Natural killer cell (primary cell): ENCODE data around the gene RREB1. TPM values are rescaled to one million over a fixed set of nuclear protein-coding genes. Genes with fewer than 3 reads are reported as not detected.

Experiments used
- ATAC-seq, 3 donors: fragments of 150-1000 bp in 2 of 3; fragments of 200-7000 bp in 1 of 3; cut with Tn5 transposase; 1 replicate in 1 of 3; 2 replicates in 2 of 3; pipeline ENCODE4 v1.10.0; 2021; ENCODE audit warnings: mild to moderate bottlenecking in 2 of 3, moderate library complexity in 2 of 3
- DNase-seq, 2 donors: peaks; one replicate each; pipeline versions ENCODE4 v3.0.0 to v3.0.0-alpha.2; 2013 to 2021; ENCODE audit warnings: mixed read lengths in 1 of 2
- H3K27ac ChIP-seq: one replicate; pipeline ENCODE4 v1.5.1; 2013; ENCODE audit warnings: mild to moderate bottlenecking, low read length
- H3K27me3 ChIP-seq: one replicate; pipeline ENCODE4 v1.6.1; 2013; ENCODE audit warnings: low read length; ENCODE audit not compliant: control insufficient read depth, insufficient read depth
- H3K36me3 ChIP-seq: one replicate; pipeline ENCODE4 v1.6.1; 2013; ENCODE audit warnings: low read length; ENCODE audit not compliant: control insufficient read depth, insufficient read depth
- H3K4me1 ChIP-seq: one replicate; pipeline ENCODE4 v1.6.1; 2013; ENCODE audit warnings: low read length; ENCODE audit not compliant: control insufficient read depth, insufficient read depth
- H3K4me3 ChIP-seq: one replicate; pipeline ENCODE4 v1.5.1; 2013; ENCODE audit warnings: low read length
- H3K9me3 ChIP-seq: one replicate; pipeline ENCODE4 v1.6.1; 2013; ENCODE audit warnings: low read length; ENCODE audit not compliant: control insufficient read depth, insufficient read depth
- H3K27ac Mint-ChIP-seq, 2 donors: one replicate each; pipeline ENCODE4 v1.8.0; 2022; ENCODE audit warnings: mild to moderate bottlenecking in 2 of 2, mixed read lengths in 2 of 2, moderate library complexity in 1 of 2
- H3K27me3 Mint-ChIP-seq, 2 donors: one replicate each; pipeline ENCODE4 v1.8.0; 2022; ENCODE audit warnings: low read depth in 2 of 2, mixed read lengths in 2 of 2
- H3K36me3 Mint-ChIP-seq: one replicate; pipeline ENCODE4 v1.8.0; 2022; ENCODE audit warnings: mixed read lengths
- H3K4me1 Mint-ChIP-seq, 2 donors: one replicate each; pipeline ENCODE4 v1.8.0; 2022; ENCODE audit warnings: mixed read lengths in 2 of 2
- H3K4me3 Mint-ChIP-seq: one replicate; pipeline ENCODE4 v1.8.0; 2022; ENCODE audit warnings: mild to moderate bottlenecking, moderate library complexity, mixed read lengths
- H3K9me3 Mint-ChIP-seq, 2 donors: one replicate each; pipeline ENCODE4 v1.8.0; 2022; ENCODE audit warnings: mixed read lengths in 2 of 2
- WGBS: methylation state at CpG from one replicate; pipeline ENCODE4 v1.1.7; 2013; ENCODE audit warnings: missing lambda C conversion rate; ENCODE audit not compliant: insufficient coverage; 5-methylcytosine and 5-hydroxymethylcytosine counted together
- intact Hi-C: fragments of 100-400 bp; cut with micrococcal nuclease; formaldehyde crosslinking; loops from one replicate; pipeline ENCODE4 v1.14.2; 2022
- total RNA-seq, 4 donors: library from RNA; stranded (reverse); fragments of 120-200 nt in 1 of 4; gene quantifications; one replicate each; pipeline versions ENCODE4 v1.2.3 to v1.2.4, GENCODE V29; 2013 to 2022
- TF ChIP-seq, protein P1 (sequence below): fragments of 200-600 bp; IDR thresholded peaks from one replicate; pipeline ENCODE4 v1.8.0; 2022; ENCODE audit warnings: antibody characterized with exemption

RREB1 gene
- total RNA-seq, 3 donors from 2014 or later (not counting 1 experiment from before 2014, with no cell fraction given) = 42.2 to 51.8 (median 44.0) TPM

DNA sequence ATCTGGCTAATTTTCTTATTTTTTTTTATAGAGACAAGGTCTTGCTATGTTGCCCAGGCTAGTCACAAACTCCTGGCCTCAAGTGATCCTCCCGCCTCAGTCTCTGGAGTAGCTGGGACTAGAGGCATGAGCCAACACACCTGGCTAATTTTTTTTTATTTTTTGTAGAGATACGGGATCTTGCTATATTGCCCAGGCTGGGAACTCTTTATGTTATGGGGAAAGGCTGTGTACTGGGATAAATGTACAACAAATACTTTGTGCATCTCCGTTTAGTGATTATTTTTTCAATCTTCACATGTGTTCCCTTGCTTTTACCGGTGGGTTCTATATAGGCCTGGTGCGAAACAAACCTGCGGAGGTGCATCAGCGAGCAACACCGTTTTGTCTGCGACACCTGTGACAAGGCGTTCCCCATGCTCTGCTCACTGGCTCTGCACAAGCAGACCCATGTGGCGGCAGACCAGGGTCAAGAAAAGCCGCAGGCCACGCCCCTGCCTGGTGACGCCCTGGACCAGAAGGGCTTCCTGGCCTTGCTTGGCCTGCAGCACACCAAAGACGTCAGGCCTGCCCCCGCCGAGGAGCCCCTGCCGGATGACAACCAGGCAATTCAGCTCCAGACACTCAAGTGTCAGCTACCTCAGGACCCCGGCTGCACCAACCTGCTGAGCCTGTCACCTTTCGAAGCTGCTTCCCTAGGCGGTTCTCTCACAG is 121.1 kb downstream of the RREB1 start:
- TF ChIP-seq, protein P1, sequence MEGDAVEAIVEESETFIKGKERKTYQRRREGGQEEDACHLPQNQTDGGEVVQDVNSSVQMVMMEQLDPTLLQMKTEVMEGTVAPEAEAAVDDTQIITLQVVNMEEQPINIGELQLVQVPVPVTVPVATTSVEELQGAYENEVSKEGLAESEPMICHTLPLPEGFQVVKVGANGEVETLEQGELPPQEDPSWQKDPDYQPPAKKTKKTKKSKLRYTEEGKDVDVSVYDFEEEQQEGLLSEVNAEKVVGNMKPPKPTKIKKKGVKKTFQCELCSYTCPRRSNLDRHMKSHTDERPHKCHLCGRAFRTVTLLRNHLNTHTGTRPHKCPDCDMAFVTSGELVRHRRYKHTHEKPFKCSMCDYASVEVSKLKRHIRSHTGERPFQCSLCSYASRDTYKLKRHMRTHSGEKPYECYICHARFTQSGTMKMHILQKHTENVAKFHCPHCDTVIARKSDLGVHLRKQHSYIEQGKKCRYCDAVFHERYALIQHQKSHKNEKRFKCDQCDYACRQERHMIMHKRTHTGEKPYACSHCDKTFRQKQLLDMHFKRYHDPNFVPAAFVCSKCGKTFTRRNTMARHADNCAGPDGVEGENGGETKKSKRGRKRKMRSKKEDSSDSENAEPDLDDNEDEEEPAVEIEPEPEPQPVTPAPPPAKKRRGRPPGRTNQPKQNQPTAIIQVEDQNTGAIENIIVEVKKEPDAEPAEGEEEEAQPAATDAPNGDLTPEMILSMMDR = no peak
- 93% methylated on average over 21 of the region's 21 CpGs for WGBS
- Mint-ChIP-seq H3K27me3 (no peaks in the 10 kb centered on the region), H3K9me3 (no peaks in the 10 kb centered on the region), H3K27ac (no peak overlapping the region), H3K4me3 (no peak overlapping the region), H3K36me3 (peaks cover 7% of the 10 kb centered on the region), H3K4me1 (peaks cover 0 to 13% of the 10 kb centered on the region in 2 donors)
- Histone ChIP-seq H3K4me1 (peaks cover 4% of the 10 kb centered on the region), H3K4me3 (no peak overlapping the region), H3K36me3 (peaks cover 56% of the 10 kb centered on the region), H3K27ac (no peak overlapping the region), H3K27me3 (no peaks in the 10 kb centered on the region), H3K9me3 (no peaks in the 10 kb centered on the region)
- ATAC-seq (no peak), DNase-seq (no peak)
- intact Hi-C loops = no loop called here

- Mint-ChIP-seq H3K4me1 (peaks cover 0 to 12% of the 10 kb centered on the region in 2 donors), H3K36me3 (peaks cover 7% of the 10 kb centered on the region), H3K27me3 (no peaks in the 10 kb centered on the region), H3K9me3 (no peaks in the 10 kb centered on the region), H3K4me3 (no peak overlapping the region), H3K27ac (peak overlapping the region in 1 of 2 donors; percentile 29)
- Histone ChIP-seq H3K4me1 (peaks cover 4% of the 10 kb centered on the region), H3K36me3 (peaks cover 60% of the 10 kb centered on the region), H3K9me3 (no peaks in the 10 kb centered on the region), H3K27ac (no peak overlapping the region), H3K4me3 (no peak overlapping the region), H3K27me3 (no peaks in the 10 kb centered on the region)
- intact Hi-C loops = no loop called here
- DNase-seq = no peak
- WGBS = 97% methylated on average over 62 of the region's 62 CpGs
- TF ChIP-seq, protein P1 = no peak
- no peak for ATAC-seq
Observed at GRCh38 chr6:7229376-7230326, 121.9 kb downstream of the RREB1 start.

- H3K4me1 Mint-ChIP-seq = peaks cover 0 to 10% of the 10 kb centered on the region in 2 donors
- H3K27ac Mint-ChIP-seq = no peak overlapping the region
- Histone ChIP-seq H3K27ac (no peak overlapping the region), H3K36me3 (peaks cover 55% of the 10 kb centered on the region), H3K27me3 (no peaks in the 10 kb centered on the region), H3K4me1 (peaks cover 4% of the 10 kb centered on the region), H3K9me3 (no peaks in the 10 kb centered on the region), H3K4me3 (no peak overlapping the region)
- WGBS = 98% methylated on average over 39 of the region's 39 CpGs
- TF ChIP-seq, protein P1 = no peak
- ATAC-seq (no peak), DNase-seq (no peak)
- H3K4me3 Mint-ChIP-seq = no peak overlapping the region
- H3K9me3 Mint-ChIP-seq = no peaks in the 10 kb centered on the region
- peaks cover 7% of the 10 kb centered on the region for H3K36me3 Mint-ChIP-seq
- no peaks in the 10 kb centered on the region for H3K27me3 Mint-ChIP-seq
- intact Hi-C loops = no loop called here
Observed at GRCh38 chr6:7230327-7230691, 122.5 kb downstream of the RREB1 start.
